DMS53 (cell line): Measurements from ENCODE around the gene C13orf42.
A peak's percentile ranks its signal among the peaks of the same experiment; 100 is the strongest.

Experiments used
- DNase-seq: peaks from one replicate; lab custom pipeline; 2025; lab: John Stamatoyannopoulos, UW

Gene C13orf42

GRCh38 chr13:51120873-51121272 lies 9.8 kb upstream of the C13orf42 start:
- peak; percentile 78 for DNase-seq

GRCh38 chr13:51118809-51119431 lies 7.8 kb upstream of the C13orf42 start:
- peak; percentile 33 for DNase-seq

- no peak for DNase-seq
Measured at GRCh38 chr13:51113969-51114368, 2.9 kb upstream of the C13orf42 start.

GRCh38 chr13:51113186-51113881 lies 2.3 kb upstream of the C13orf42 start:
- DNase-seq: no peak

GRCh38 chr13:51112771-51113170 lies 1.7 kb upstream of the C13orf42 start:
- no peak for DNase-seq

- DNase-seq: no peak
Measured at GRCh38 chr13:51111997-51112396, 923 bp upstream of the C13orf42 start.

- no peak for DNase-seq
Measured at GRCh38 chr13:51107996-51108395, 3.1 kb downstream of the C13orf42 start.

- no peak for DNase-seq
Measured at GRCh38 chr13:51105046-51105445, 6.0 kb downstream of the C13orf42 start.

GRCh38 chr13:51101636-51102235 lies 9.3 kb downstream of the C13orf42 start:
- DNase-seq: no peak

GRCh38 chr13:51097353-51098043 lies 13.6 kb downstream of the C13orf42 start:
- DNase-seq: no peak

GRCh38 chr13:51096131-51096530 lies 14.9 kb downstream of the C13orf42 start:
- DNase-seq: no peak

GRCh38 chr13:51093574-51093973 lies 17.5 kb downstream of the C13orf42 start:
- DNase-seq: peak; percentile 16

- DNase-seq: no peak
Measured at GRCh38 chr13:51091839-51092238, 19.2 kb downstream of the C13orf42 start.

GRCh38 chr13:51083706-51084105 lies 27.4 kb downstream of the C13orf42 start:
- no peak for DNase-seq

- peak; percentile 62 for DNase-seq
Measured at GRCh38 chr13:51080478-51081065, 30.5 kb downstream of the C13orf42 start.

GRCh38 chr13:51071493-51071892 lies 39.6 kb downstream of the C13orf42 start:
- DNase-seq: no peak

GRCh38 chr13:51070005-51070649 lies 40.9 kb downstream of the C13orf42 start:
- DNase-seq: peak; percentile 91

GRCh38 chr13:51068501-51068900 lies 42.6 kb downstream of the C13orf42 start:
- no peak for DNase-seq

- no peak for DNase-seq
Measured at GRCh38 chr13:51067706-51068105, 43.4 kb downstream of the C13orf42 start.

GRCh38 chr13:51067210-51067701 lies 43.8 kb downstream of the C13orf42 start:
- DNase-seq: no peak

GRCh38 chr13:51066091-51066831 lies 44.8 kb downstream of the C13orf42 start:
- DNase-seq: no peak
